GM23338 (cell line): ENCODE measurements around the gene RBM33. TPM values are rescaled to one million over a fixed set of nuclear protein-coding genes. Genes with fewer than 3 reads are reported as not detected.

Experiments
- ATAC-seq: fragments of 200-7000 bp; cut with Tn5 transposase; 3 replicates; pipeline ENCODE4 v1.9.1; 2020
- DNase-seq: peaks from one replicate; pipeline ENCODE4 v3.0.0-alpha.2; 2015; ENCODE audit warnings: low spot score
- H2AFZ ChIP-seq: fragments of 200-600 bp; sonication (generic); 2 replicates; pipeline ENCODE4 v1.8.0; 2016; ENCODE audit warnings: antibody characterized with exemption, mild to moderate bottlenecking, moderate library complexity
- H3F3A ChIP-seq: fragments of 200-600 bp; sonication (generic); replicated peaks from 2 replicates; pipeline ENCODE4 v1.8.0; 2017; ENCODE audit warnings: antibody characterized with exemption, mixed run types, low read depth
- H3K27ac ChIP-seq: fragments of 200-600 bp; sonication (generic); 2 replicates; pipeline ENCODE4 v1.6.1; 2016; ENCODE audit warnings: low read depth
- H3K27me3 ChIP-seq: fragments of 200-600 bp; sonication (generic); 2 replicates; pipeline ENCODE4 v1.8.0; 2016; ENCODE audit warnings: mild to moderate bottlenecking, mixed run types, moderate library complexity; ENCODE audit not compliant: insufficient read depth
- H3K36me3 ChIP-seq: fragments of 200-600 bp; sonication (generic); 2 replicates; pipeline ENCODE4 v1.8.0; 2016; ENCODE audit warnings: mild to moderate bottlenecking; ENCODE audit not compliant: insufficient read depth
- H3K4me1 ChIP-seq: fragments of 200-600 bp; sonication (generic); 2 replicates; pipeline ENCODE4 v1.8.0; 2016; ENCODE audit warnings: mild to moderate bottlenecking, moderate library complexity; ENCODE audit not compliant: insufficient read depth
- H3K4me2 ChIP-seq: fragments of 200-600 bp; sonication (generic); 2 replicates; pipeline ENCODE4 v1.7.1; 2017; ENCODE audit warnings: mixed run types
- H3K4me3 ChIP-seq: fragments of 200-600 bp; sonication (generic); 2 replicates; pipeline ENCODE4 v1.6.1; 2016; ENCODE audit warnings: mixed run types
- H3K79me2 ChIP-seq: fragments of 200-600 bp; sonication (generic); replicated peaks from 2 replicates; pipeline ENCODE4 v1.8.0; 2017; ENCODE audit warnings: mild to moderate bottlenecking; ENCODE audit not compliant: insufficient read depth
- H3K9me2 ChIP-seq: fragments of 200-600 bp; sonication (generic); 2 replicates; pipeline ENCODE4 v1.8.0; 2017; ENCODE audit not compliant: insufficient read depth
- H4K20me1 ChIP-seq: fragments of 200-600 bp; sonication (generic); replicated peaks from 2 replicates; pipeline ENCODE4 v1.8.0; 2017; ENCODE audit warnings: mild to moderate bottlenecking; ENCODE audit not compliant: insufficient read depth
- H3K27ac Mint-ChIP-seq: 2 replicates; pipeline ENCODE4 v1.8.0; 2020; ENCODE audit warnings: inconsistent platforms, mild to moderate bottlenecking, moderate library complexity, mixed read lengths
- H3K27me3 Mint-ChIP-seq: 3 replicates; pipeline ENCODE4 v1.8.0; 2022; ENCODE audit warnings: low read depth, mild to moderate bottlenecking, moderate library complexity, mixed read lengths, inconsistent platforms; ENCODE audit not compliant: insufficient read depth, poor library complexity
- H3K36me3 Mint-ChIP-seq: 3 replicates; pipeline ENCODE4 v1.8.0; 2021; ENCODE audit warnings: low read depth, mild to moderate bottlenecking, inconsistent platforms, moderate library complexity, mixed read lengths
- H3K4me1 Mint-ChIP-seq: 3 replicates; pipeline ENCODE4 v1.8.0; 2020; ENCODE audit warnings: mild to moderate bottlenecking, inconsistent platforms, mixed read lengths
- H3K4me3 Mint-ChIP-seq: 3 replicates; pipeline ENCODE4 v1.8.0; 2021; ENCODE audit warnings: moderate library complexity, mild to moderate bottlenecking, inconsistent platforms, mixed read lengths
- H3K9me3 Mint-ChIP-seq: 3 replicates; pipeline ENCODE4 v1.8.0; 2020; ENCODE audit warnings: moderate library complexity, mild to moderate bottlenecking, inconsistent platforms, mixed read lengths
- CREB1 ChIP-seq: fragments of 250-450 bp; sonication (Bioruptor Pico); IDR thresholded peaks from 2 replicates; pipeline ENCODE4 v1.5.0; 2020; ENCODE audit warnings: low read depth, mild to moderate bottlenecking, moderate library complexity
- EZH2 ChIP-seq: fragments of 200-600 bp; sonication (generic); IDR thresholded peaks from one replicate; pipeline ENCODE4 v1.8.0; 2017; ENCODE audit warnings: antibody characterized with exemption, mild to moderate bottlenecking, low read depth; ENCODE audit not compliant: unreplicated experiment
- JUNB ChIP-seq: IDR thresholded peaks from one replicate; pipeline ENCODE4 v1.6.1; 2016; ENCODE audit warnings: antibody characterized with exemption; ENCODE audit not compliant: unreplicated experiment
- STAT1 ChIP-seq: IDR thresholded peaks from one replicate; pipeline ENCODE4 v1.6.1; 2016; ENCODE audit warnings: antibody characterized with exemption; ENCODE audit not compliant: unreplicated experiment
- ZNF114 ChIP-seq: fragments of 250-450 bp; sonication (Bioruptor Pico); IDR thresholded peaks from 2 replicates; pipeline ENCODE4 v1.5.0; 2020; ENCODE audit warnings: mild to moderate bottlenecking, moderate library complexity
- polyA plus RNA-seq: library from polyadenylated mRNA; unstranded; fragments of >200 nt; fragmentation: Nextera tagmentation; extraction: Ambion mirVana; gene quantifications from 2 replicates; pipeline ENCODE4 v1.2.1, GENCODE V29; 2016
- total RNA-seq: library from RNA; depleted of rRNA; stranded (reverse); fragments of >200 nt; shearing (Covaris generic); gene quantifications from 2 replicates; pipeline ENCODE4 v1.2.3, GENCODE V29; 2014
- TF ChIP-seq, protein P1 (sequence below): IDR thresholded peaks from one replicate; pipeline ENCODE4 v1.6.1; 2018; ENCODE audit warnings: antibody characterized with exemption; ENCODE audit not compliant: unreplicated experiment
- TF ChIP-seq, protein P2 (sequence below): fragments of 250-450 bp; sonication (Bioruptor Pico); IDR thresholded peaks from 2 replicates; pipeline ENCODE4 v1.5.0; 2020; ENCODE audit warnings: mild to moderate bottlenecking, moderate library complexity

The RBM33 gene
- total and polyA plus RNA-seq, 2 experiments from 2014 or later: 47.7 to 94.7 TPM

DNA sequence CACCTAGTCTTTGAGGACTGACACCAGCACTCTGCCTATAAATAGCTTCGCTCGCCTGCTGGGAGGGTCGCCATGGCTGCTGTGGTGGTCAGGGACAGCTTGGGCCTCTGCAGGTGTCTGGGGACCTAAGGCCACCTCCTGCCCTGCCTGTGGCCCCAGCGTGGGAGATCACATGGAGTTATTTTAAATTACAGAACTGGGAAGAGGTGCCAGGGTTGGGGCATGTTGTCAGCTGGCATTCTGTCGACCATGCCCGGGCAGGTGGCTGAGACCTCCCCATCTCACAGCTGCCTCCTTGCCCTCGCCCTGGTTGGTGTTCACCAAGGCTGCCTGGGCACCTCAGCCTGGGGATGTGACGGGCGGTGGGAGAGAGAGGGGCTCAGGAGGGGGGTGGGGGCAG, 149.7 kb downstream of the RBM33 start:
- no peaks in the 10 kb centered on the region for H3K79me2 ChIP-seq
- no peak overlapping the region for H3K27ac Mint-ChIP-seq

DNA sequence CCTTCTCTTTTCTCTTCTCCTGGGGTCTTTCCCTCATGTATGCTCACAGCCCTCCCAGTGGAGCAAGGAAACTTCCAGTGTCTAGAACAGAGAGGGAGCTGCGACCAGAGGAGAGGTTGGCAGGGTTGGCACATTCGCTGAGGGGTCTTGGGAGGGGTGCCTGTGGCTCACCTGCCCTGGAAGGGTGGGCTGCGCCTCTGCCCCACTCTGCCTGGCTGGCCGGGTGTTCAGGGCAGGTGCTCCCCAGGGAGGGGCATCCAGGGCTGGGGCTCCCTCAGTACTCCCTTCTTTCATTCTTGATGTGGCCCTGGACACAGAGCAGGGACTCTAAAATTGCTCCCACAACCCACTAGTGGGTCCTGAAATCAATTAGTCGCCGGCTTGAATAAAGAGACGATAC, 150.9 kb downstream of the RBM33 start:
- Mint-ChIP-seq H3K4me1 (no peaks in the 10 kb centered on the region), H3K9me3 (peaks cover 8% of the 10 kb centered on the region; the same call in 2 of the 3 replicates), H3K36me3 (no peaks in the 10 kb centered on the region; the same call in 2 of the 3 replicates), H3K4me3 (no peak overlapping the region), H3K27ac (no peak overlapping the region), H3K27me3 (peaks cover 38% of the 10 kb centered on the region)
- Histone ChIP-seq H2AFZ (no peak overlapping the region), H3K36me3 (no peaks in the 10 kb centered on the region), H3K9me2 (no peaks in the 10 kb centered on the region), H4K20me1 (0 out of 2 replicates have a peak, but pooled peaks cover 4% of the 10 kb centered on the region), H3F3A (no peaks in the 10 kb centered on the region), H3K4me2 (no peak overlapping the region), H3K4me3 (no peak overlapping the region), H3K4me1 (no peaks in the 10 kb centered on the region), H3K27me3 (peaks cover 45% of the 10 kb centered on the region), H3K79me2 (no peaks in the 10 kb centered on the region), H3K27ac (no peak overlapping the region)
- TF ChIP-seq, protein P1, sequence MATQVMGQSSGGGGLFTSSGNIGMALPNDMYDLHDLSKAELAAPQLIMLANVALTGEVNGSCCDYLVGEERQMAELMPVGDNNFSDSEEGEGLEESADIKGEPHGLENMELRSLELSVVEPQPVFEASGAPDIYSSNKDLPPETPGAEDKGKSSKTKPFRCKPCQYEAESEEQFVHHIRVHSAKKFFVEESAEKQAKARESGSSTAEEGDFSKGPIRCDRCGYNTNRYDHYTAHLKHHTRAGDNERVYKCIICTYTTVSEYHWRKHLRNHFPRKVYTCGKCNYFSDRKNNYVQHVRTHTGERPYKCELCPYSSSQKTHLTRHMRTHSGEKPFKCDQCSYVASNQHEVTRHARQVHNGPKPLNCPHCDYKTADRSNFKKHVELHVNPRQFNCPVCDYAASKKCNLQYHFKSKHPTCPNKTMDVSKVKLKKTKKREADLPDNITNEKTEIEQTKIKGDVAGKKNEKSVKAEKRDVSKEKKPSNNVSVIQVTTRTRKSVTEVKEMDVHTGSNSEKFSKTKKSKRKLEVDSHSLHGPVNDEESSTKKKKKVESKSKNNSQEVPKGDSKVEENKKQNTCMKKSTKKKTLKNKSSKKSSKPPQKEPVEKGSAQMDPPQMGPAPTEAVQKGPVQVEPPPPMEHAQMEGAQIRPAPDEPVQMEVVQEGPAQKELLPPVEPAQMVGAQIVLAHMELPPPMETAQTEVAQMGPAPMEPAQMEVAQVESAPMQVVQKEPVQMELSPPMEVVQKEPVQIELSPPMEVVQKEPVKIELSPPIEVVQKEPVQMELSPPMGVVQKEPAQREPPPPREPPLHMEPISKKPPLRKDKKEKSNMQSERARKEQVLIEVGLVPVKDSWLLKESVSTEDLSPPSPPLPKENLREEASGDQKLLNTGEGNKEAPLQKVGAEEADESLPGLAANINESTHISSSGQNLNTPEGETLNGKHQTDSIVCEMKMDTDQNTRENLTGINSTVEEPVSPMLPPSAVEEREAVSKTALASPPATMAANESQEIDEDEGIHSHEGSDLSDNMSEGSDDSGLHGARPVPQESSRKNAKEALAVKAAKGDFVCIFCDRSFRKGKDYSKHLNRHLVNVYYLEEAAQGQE: no peak
- no peak for TF ChIP-seq JUNB
- DNase-seq (no peak), ATAC-seq (no peak)

More for the DNA sequence above, 149.7 kb downstream of the RBM33 start:
- TF ChIP-seq STAT1 (no peak), JUNB (no peak), ZNF114 (CRISPR knock-in tag) (no peak), EZH2 (no peak)
- Histone ChIP-seq H3K4me3 (no peak overlapping the region), H2AFZ (no peak overlapping the region), H3K4me2 (no peak overlapping the region), H3K27me3 (peaks cover 33% of the 10 kb centered on the region), H3K4me1 (no peaks in the 10 kb centered on the region), H3K36me3 (no peaks in the 10 kb centered on the region), H3K9me2 (no peaks in the 10 kb centered on the region), H3K27ac (no peak overlapping the region), H3F3A (no peaks in the 10 kb centered on the region), H4K20me1 (0 out of 2 replicates have a peak, but pooled peaks cover 4% of the 10 kb centered on the region)
- Mint-ChIP-seq H3K36me3 (no peaks in the 10 kb centered on the region; the same call in 2 of the 3 replicates), H3K27me3 (peaks cover 26% of the 10 kb centered on the region), H3K4me3 (no peak overlapping the region), H3K4me1 (no peaks in the 10 kb centered on the region), H3K9me3 (peaks cover 8% of the 10 kb centered on the region; the same call in 2 of the 3 replicates)
- no peak for ATAC-seq
- DNase-seq: no peak

DNA sequence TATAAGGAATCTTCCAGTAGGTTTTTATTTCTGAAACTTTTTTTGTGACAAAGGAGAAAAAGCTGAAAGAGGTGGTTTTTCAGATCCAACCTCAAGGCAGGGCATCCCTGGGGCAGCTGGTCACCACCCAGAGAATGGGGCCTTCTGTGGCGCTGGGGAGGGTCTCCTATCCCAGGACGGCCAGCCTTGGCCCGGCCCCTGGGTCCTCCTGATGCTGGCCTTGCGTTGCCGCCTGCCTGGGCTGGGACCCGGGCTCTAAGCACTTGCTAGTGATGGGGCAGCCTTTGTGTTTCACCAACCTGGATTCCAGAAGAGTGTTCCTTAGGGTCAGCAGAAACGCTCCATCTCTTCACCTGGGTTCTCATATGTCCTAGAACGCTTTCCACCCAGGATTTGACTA, 151.5 kb downstream of the RBM33 start:
- no peaks in the 10 kb centered on the region for H3F3A ChIP-seq
- H3K27me3 ChIP-seq: peaks cover 50% of the 10 kb centered on the region
- H3K27ac ChIP-seq: no peak overlapping the region
- ATAC-seq: no peak
- no peaks in the 10 kb centered on the region for H3K4me1 Mint-ChIP-seq
- no peaks in the 10 kb centered on the region for H3K79me2 ChIP-seq
- H3K36me3 Mint-ChIP-seq: no peaks in the 10 kb centered on the region; the same call in 2 of the 3 replicates
- H3K9me3 Mint-ChIP-seq: peaks cover 8% of the 10 kb centered on the region; the same call in 2 of the 3 replicates
- H3K4me3 ChIP-seq: no peak overlapping the region
- peaks cover 44% of the 10 kb centered on the region for H3K27me3 Mint-ChIP-seq
- no peak for DNase-seq
- no peak overlapping the region for H3K4me3 Mint-ChIP-seq
- H2AFZ ChIP-seq: no peak overlapping the region
- H3K4me2 ChIP-seq: no peak overlapping the region
- H3K4me1 ChIP-seq: no peaks in the 10 kb centered on the region
- H3K27ac Mint-ChIP-seq: no peak overlapping the region
- no peaks in the 10 kb centered on the region for H3K9me2 ChIP-seq
- no peaks in the 10 kb centered on the region for H3K36me3 ChIP-seq
- 0 out of 2 replicates have a peak, but pooled peaks cover 4% of the 10 kb centered on the region for H4K20me1 ChIP-seq
- no peak for TF ChIP-seq STAT1
- no peak for TF ChIP-seq CREB1 (CRISPR knock-in tag)
- no peak for TF ChIP-seq EZH2
- TF ChIP-seq, protein P2, sequence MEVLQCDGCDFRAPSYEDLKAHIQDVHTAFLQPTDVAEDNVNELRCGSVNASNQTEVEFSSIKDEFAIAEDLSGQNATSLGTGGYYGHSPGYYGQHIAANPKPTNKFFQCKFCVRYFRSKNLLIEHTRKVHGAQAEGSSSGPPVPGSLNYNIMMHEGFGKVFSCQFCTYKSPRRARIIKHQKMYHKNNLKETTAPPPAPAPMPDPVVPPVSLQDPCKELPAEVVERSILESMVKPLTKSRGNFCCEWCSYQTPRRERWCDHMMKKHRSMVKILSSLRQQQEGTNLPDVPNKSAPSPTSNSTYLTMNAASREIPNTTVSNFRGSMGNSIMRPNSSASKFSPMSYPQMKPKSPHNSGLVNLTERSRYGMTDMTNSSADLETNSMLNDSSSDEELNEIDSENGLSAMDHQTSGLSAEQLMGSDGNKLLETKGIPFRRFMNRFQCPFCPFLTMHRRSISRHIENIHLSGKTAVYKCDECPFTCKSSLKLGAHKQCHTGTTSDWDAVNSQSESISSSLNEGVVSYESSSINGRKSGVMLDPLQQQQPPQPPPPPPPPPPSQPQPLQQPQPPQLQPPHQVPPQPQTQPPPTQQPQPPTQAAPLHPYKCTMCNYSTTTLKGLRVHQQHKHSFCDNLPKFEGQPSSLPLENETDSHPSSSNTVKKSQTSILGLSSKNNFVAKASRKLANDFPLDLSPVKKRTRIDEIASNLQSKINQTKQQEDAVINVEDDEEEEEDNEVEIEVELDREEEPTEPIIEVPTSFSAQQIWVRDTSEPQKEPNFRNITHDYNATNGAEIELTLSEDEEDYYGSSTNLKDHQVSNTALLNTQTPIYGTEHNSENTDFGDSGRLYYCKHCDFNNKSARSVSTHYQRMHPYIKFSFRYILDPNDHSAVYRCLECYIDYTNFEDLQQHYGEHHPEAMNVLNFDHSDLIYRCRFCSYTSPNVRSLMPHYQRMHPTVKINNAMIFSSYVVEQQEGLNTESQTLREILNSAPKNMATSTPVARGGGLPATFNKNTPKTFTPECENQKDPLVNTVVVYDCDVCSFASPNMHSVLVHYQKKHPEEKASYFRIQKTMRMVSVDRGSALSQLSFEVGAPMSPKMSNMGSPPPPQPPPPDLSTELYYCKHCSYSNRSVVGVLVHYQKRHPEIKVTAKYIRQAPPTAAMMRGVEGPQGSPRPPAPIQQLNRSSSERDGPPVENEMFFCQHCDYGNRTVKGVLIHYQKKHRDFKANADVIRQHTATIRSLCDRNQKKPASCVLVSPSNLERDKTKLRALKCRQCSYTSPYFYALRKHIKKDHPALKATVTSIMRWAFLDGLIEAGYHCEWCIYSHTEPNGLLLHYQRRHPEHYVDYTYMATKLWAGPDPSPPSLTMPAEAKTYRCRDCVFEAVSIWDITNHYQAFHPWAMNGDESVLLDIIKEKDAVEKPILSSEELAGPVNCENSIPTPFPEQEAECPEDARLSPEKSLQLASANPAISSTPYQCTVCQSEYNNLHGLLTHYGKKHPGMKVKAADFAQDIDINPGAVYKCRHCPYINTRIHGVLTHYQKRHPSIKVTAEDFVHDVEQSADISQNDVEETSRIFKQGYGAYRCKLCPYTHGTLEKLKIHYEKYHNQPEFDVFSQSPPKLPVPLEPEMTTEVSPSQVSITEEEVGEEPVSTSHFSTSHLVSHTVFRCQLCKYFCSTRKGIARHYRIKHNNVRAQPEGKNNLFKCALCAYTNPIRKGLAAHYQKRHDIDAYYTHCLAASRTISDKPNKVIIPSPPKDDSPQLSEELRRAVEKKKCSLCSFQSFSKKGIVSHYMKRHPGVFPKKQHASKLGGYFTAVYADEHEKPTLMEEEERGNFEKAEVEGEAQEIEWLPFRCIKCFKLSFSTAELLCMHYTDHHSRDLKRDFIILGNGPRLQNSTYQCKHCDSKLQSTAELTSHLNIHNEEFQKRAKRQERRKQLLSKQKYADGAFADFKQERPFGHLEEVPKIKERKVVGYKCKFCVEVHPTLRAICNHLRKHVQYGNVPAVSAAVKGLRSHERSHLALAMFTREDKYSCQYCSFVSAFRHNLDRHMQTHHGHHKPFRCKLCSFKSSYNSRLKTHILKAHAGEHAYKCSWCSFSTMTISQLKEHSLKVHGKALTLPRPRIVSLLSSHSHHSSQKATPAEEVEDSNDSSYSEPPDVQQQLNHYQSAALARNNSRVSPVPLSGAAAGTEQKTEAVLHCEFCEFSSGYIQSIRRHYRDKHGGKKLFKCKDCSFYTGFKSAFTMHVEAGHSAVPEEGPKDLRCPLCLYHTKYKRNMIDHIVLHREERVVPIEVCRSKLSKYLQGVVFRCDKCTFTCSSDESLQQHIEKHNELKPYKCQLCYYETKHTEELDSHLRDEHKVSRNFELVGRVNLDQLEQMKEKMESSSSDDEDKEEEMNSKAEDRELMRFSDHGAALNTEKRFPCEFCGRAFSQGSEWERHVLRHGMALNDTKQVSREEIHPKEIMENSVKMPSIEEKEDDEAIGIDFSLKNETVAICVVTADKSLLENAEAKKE (CRISPR knock-in tag): no peak
